Dendritic cell treated with granulocyte-macrophage colony-stimulating factor and Interleukin-4, amounts not matched to agents 40 ng/mL and 50 ng/mL, for 4 days (primary cell): ENCODE results near the gene CFAP46.
"Not testable (repeated sequence)": the region's sequence is repeated elsewhere in the genome, so short reads cannot be mapped to it uniquely, and the experiment has no call there.

Experiments
- H3K27ac Mint-ChIP-seq: one replicate; pipeline ENCODE4 v1.8.0; 2022; ENCODE audit warnings: mild to moderate bottlenecking, mixed read lengths
- H3K27me3 Mint-ChIP-seq: one replicate; pipeline ENCODE4 v1.8.0; 2022; ENCODE audit warnings: mild to moderate bottlenecking, mixed read lengths
- H3K36me3 Mint-ChIP-seq: one replicate; pipeline ENCODE4 v1.8.0; 2022; ENCODE audit warnings: low read depth, mixed read lengths
- H3K4me1 Mint-ChIP-seq: one replicate; pipeline ENCODE4 v1.8.0; 2022; ENCODE audit warnings: low read depth, mixed read lengths
- H3K4me3 Mint-ChIP-seq: one replicate; pipeline ENCODE4 v1.8.0; 2022; ENCODE audit warnings: mild to moderate bottlenecking, moderate library complexity, mixed read lengths
- H3K9me3 Mint-ChIP-seq: one replicate; pipeline ENCODE4 v1.8.0; 2022; ENCODE audit warnings: mixed read lengths
- intact Hi-C: fragments of 100-400 bp; cut with micrococcal nuclease; formaldehyde crosslinking; loops from one replicate; pipeline ENCODE4 v1.15.0; 2022

CFAP46 gene

DNA sequence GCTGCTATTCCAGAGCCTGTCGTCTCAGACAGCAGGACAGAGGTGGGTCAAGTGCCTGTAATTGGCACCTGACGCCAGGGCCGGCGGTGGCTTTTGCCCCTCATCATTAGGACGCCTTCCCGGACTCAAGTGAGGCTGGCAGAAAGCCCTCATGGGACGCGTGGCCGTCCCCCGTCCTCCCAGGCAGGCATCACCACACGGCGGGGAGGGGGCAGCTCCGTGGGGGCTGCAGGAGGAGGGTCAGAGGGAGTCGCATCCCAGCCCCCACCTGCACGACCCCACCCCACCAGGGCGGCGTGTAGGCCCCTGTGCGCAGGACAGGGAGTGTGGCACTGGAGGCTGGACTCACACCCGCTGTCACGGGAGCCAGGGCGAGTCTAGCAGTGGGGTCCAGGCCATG, 16.3 kb downstream of the CFAP46 start:
- Mint-ChIP-seq H3K9me3 (peaks cover 9% of the 10 kb centered on the region), H3K27ac (no peak overlapping the region), H3K4me3 (no peak overlapping the region), H3K36me3 (no peaks in the 10 kb centered on the region), H3K27me3 (peaks cover 6% of the 10 kb centered on the region), H3K4me1 (peaks cover 14% of the 10 kb centered on the region)
- intact Hi-C loops, result no loop called here

DNA sequence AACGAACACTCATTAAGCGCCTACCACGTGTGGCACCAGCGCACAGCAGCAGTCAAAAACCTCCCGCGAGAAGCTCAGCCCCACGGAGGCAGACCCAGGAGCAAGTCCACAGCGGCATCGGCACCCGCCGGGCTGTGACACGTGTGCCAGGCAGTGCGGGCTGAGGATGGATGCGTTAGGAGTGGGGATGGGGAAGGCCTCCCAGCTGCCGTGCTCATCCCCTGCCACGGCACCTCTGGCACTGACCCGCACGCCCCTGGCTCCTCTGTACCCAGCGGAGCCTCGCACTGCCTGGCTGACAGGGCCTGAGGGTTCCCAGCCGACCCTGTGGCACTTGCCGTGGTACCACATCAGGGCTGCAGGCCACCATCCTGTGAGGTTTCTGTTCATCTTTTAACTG, 16.8 kb downstream of the CFAP46 start:
- no peak overlapping the region for H3K4me3 Mint-ChIP-seq
- no peaks in the 10 kb centered on the region for H3K36me3 Mint-ChIP-seq
- peaks cover 6% of the 10 kb centered on the region for H3K27me3 Mint-ChIP-seq
- H3K4me1 Mint-ChIP-seq, result peaks cover 13% of the 10 kb centered on the region
- no peak overlapping the region for H3K27ac Mint-ChIP-seq
- intact Hi-C loops, result no loop called here
- H3K9me3 Mint-ChIP-seq, result peaks cover 9% of the 10 kb centered on the region

GRCh38 chr10:132925071-132925561, 17.3 kb downstream of the CFAP46 start:
- Mint-ChIP-seq H3K36me3 (no peaks in the 10 kb centered on the region), H3K4me3 (no peak overlapping the region), H3K27me3 (peaks cover 6% of the 10 kb centered on the region), H3K9me3 (peaks cover 6% of the 10 kb centered on the region), H3K4me1 (peaks cover 8% of the 10 kb centered on the region), H3K27ac (no peak overlapping the region)
- intact Hi-C loops, result no loop called here

GRCh38 chr10:132924046-132924952, 18.1 kb downstream of the CFAP46 start:
- H3K4me1 Mint-ChIP-seq, result peaks cover under 1% of the 10 kb centered on the region
- no peak overlapping the region for H3K27ac Mint-ChIP-seq
- H3K36me3 Mint-ChIP-seq, result no peaks in the 10 kb centered on the region
- H3K4me3 Mint-ChIP-seq, result no peak overlapping the region
- peaks cover 6% of the 10 kb centered on the region for H3K27me3 Mint-ChIP-seq
- intact Hi-C loops, result no loop called here
- no peaks in the 10 kb centered on the region for H3K9me3 Mint-ChIP-seq

DNA sequence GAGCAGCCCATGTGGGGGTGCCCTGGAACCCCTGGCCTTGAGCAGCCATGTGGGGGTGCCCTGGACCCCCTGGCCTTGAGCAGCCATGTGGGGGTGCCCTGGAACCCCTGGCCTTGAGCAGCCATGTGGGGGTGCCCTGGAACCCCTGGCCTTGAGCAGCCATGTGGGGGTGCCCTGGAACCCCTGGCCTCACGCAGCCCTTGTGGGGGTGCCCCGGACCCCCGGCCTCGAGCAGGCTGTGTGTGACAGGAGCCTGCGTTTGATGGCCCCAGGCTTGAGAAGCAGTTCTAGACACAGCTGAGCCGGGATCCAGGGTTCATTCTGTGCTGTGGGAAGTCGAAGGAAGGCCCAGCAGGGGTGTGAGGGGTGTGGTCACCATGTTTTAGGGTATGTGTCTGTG, 19.0 kb downstream of the CFAP46 start:
- H3K4me1 Mint-ChIP-seq, H3K36me3 Mint-ChIP-seq, H3K4me3 Mint-ChIP-seq, H3K27me3 Mint-ChIP-seq, H3K9me3 Mint-ChIP-seq, intact Hi-C loops, H3K27ac Mint-ChIP-seq: not testable (repeated sequence)

GRCh38 chr10:132922872-132923271, 19.5 kb downstream of the CFAP46 start:
- no peaks in the 10 kb centered on the region for H3K36me3 Mint-ChIP-seq
- peaks cover 4% of the 10 kb centered on the region for H3K27me3 Mint-ChIP-seq
- H3K4me3 Mint-ChIP-seq, result no peak overlapping the region
- H3K4me1 Mint-ChIP-seq, result no peaks in the 10 kb centered on the region
- intact Hi-C loops, result no loop called here
- no peak overlapping the region for H3K27ac Mint-ChIP-seq
- H3K9me3 Mint-ChIP-seq, result no peaks in the 10 kb centered on the region

- intact Hi-C loops, result no loop called here
- H3K36me3 Mint-ChIP-seq, result no peaks in the 10 kb centered on the region
- peaks cover 4% of the 10 kb centered on the region for H3K27me3 Mint-ChIP-seq
- no peaks in the 10 kb centered on the region for H3K4me1 Mint-ChIP-seq
- H3K9me3 Mint-ChIP-seq, result no peaks in the 10 kb centered on the region
- H3K27ac Mint-ChIP-seq, result no peak overlapping the region
- no peak overlapping the region for H3K4me3 Mint-ChIP-seq
These were observed 20.3 kb downstream of the CFAP46 start for GRCh38 chr10:132921818-132922807.

DNA sequence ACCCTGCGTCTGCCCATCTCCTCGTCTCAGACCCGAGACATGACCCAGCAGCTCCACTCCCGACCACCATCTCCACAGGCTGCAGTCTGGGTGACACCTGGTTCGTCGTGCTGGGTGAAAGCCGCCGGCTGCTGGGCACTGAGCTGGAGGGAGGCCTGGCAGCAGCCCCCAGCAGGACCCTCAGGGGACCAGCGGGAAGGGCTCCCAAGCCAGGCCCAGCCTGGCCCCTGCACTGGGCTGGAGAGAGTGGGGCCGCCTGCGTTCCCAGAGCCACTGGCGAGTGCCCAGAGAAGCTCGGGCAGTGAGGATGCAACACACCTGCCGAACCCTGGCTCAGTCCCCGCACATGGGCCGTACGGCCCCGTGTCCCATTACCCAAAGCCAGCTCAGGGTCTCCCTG, 21.3 kb downstream of the CFAP46 start:
- Mint-ChIP-seq H3K27me3 (peaks cover 2% of the 10 kb centered on the region), H3K36me3 (no peaks in the 10 kb centered on the region), H3K4me1 (no peaks in the 10 kb centered on the region), H3K27ac (no peak overlapping the region), H3K9me3 (no peaks in the 10 kb centered on the region), H3K4me3 (no peak overlapping the region)
- intact Hi-C loops, result no loop called here

DNA sequence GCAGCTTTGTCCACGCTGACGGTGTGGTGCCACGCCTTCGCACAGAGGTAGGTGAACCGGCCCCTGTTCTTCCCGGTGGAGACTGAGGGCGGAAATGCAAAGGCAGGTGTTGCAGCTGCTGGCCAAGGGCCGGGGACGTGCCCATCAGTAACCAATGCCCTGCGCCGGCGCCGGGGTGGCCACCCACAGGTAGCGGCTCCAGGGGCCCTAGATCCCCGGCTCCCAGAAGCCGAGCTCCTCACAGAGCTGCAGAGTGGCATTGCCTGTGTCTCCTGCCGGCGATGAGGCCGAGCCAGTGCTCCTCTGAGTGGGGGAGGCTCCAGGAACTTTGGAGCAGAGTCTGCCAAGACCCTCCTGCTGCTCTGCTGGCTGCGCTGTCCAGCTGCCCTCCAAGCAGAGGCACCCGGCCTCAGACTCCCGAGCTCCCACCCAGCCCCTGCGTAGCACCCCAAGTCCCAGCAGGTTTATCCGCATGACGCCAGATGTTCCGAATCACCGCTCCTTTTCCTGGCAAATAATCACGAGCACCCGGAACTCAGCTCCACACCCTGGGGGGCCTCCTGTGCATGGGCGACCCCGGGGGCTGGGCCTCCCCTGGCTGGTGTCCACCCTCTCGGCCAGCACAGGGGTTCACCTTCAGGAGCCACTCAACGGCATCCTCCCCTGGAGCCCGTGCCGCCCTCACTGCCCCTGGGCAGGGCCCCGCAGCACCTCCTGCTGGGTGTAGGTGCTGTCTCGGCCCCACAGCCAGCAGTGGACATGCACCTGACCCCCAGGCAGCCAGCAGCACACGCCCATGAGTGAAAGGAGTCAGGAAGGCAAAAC, 22.1 kb downstream of the CFAP46 start:
- Mint-ChIP-seq H3K4me1 (no peaks in the 10 kb centered on the region), H3K27ac (no peak overlapping the region), H3K4me3 (no peak overlapping the region), H3K36me3 (no peaks in the 10 kb centered on the region), H3K9me3 (no peaks in the 10 kb centered on the region), H3K27me3 (no peaks in the 10 kb centered on the region)
- intact Hi-C loops, result no loop called here

DNA sequence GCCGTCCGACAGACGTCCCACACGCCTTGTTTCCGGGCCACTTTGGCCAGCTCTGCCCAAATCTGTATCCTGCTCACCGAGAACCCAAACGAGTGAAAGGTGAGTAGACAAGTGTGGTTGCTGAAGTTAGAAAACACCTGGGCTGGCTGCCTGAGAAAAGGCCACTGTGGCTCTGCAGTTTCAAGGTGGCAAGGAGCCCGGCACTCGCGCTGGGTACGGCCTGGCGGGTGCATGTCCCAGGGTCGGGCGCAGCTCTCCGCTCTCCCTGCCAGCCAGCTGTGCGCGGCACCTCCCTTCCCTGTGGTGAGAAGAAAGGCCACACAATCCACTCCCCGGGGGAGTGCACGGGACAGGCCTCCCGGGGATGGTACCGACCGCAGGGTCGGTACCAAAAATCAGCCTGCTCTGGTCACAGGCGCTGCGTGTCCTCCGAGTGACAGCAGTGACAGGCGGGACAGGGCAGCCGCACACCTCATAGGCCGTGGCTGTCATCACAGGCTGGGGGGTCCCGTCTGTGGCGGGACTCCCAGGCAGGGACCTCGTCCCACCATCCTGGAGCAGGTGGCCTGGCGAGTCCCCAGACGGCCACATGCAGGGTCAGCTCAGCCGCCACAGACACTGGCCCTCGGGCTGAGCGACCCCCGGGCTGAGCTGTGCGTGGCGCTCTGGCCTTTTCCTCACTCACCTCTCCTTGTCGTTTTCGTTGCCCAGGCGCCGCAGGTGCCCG, 22.8 kb downstream of the CFAP46 start:
- H3K4me3 Mint-ChIP-seq, result no peak overlapping the region
- intact Hi-C loops, result no loop called here
- H3K36me3 Mint-ChIP-seq, result no peaks in the 10 kb centered on the region
- no peaks in the 10 kb centered on the region for H3K27me3 Mint-ChIP-seq
- no peaks in the 10 kb centered on the region for H3K9me3 Mint-ChIP-seq
- H3K4me1 Mint-ChIP-seq, result no peaks in the 10 kb centered on the region
- H3K27ac Mint-ChIP-seq, result no peak overlapping the region

- Mint-ChIP-seq H3K36me3 (no peaks in the 10 kb centered on the region), H3K27me3 (no peaks in the 10 kb centered on the region), H3K4me3 (no peak overlapping the region), H3K4me1 (no peaks in the 10 kb centered on the region), H3K27ac (no peak overlapping the region), H3K9me3 (no peaks in the 10 kb centered on the region)
- intact Hi-C loops, result no loop called here
These were observed 23.6 kb downstream of the CFAP46 start for GRCh38 chr10:132918617-132919373.

DNA sequence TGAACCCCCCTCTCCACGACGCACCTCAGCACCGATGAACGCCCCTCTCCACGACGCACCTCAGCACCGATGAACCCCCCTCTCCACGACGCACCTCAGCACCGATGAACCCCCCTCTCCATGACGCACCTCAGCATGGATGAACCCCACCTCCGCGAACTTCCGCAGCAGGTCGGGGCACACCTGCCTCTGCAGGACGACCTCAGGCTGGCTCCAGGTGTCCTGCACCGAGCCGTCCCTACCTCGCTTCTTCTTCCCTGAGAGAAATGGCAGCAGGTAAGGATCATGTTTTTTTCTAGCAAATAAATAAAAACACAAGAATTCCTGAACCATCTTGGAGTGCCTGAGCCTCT, 24.1 kb downstream of the CFAP46 start:
- H3K27ac Mint-ChIP-seq, result no peak overlapping the region
- H3K9me3 Mint-ChIP-seq, result no peaks in the 10 kb centered on the region
- no peaks in the 10 kb centered on the region for H3K36me3 Mint-ChIP-seq
- H3K27me3 Mint-ChIP-seq, result no peaks in the 10 kb centered on the region
- intact Hi-C loops, result no loop called here
- H3K4me1 Mint-ChIP-seq, result no peaks in the 10 kb centered on the region
- no peak overlapping the region for H3K4me3 Mint-ChIP-seq
